HG02763 (cell line): Measurements from ENCODE around the gene TMEM270.
A peak's percentile ranks its signal among the peaks of the same experiment; 100 is the strongest.

ENCODE experiments used
- ATAC-seq: cut with Tn5 transposase; IDR thresholded peaks from one replicate; pipeline ENCODE4 v1.9.1; 2021; ENCODE audit warnings: mild to moderate bottlenecking, moderate library complexity; ENCODE audit not compliant: unreplicated experiment

The TMEM270 gene

DNA sequence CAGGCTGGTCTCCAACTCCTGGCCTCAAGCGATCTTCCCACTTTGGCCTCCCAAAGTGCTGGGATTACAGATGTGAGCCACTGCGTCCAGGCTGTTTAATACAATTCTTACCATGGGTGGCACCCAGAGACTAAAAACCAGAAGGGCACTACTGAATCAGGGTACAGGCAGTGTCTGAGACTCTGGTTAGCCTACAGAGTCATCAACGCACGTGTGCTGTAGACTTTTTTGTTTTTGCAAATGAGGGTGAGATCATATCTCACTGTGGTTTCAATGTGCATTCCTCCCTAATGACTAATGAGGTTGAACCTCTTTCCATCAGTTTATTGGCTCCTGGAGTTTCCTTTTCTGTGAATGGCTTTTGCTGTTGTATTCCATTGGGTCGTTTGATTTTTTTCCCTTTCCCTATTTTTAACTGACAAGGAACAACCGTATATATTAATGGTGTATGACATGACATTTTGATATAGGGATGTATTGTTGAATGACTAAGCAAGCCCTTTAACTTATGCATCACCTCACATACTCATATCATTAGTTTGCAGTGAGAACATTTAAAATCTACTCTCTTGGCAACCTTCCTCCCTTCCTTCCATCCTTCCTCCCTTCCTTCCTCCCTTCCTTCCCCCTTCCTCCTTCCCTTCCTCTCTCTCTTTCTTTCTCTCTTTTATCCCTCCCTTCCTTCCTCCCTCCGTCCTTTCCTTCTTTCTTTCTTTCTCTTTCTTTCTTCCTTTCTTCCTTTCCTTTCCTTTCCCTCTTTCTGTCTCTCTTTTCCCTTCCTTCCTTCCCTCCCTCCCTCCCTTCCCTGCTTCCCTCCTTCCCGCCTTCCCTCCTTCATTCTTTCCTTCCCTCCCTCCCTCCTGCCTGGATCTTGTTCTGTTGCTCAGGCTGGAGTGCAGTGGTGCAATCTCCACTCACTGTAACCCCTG is 9.3 kb upstream of the TMEM270 start:
- peak; percentile 70 for ATAC-seq

DNA sequence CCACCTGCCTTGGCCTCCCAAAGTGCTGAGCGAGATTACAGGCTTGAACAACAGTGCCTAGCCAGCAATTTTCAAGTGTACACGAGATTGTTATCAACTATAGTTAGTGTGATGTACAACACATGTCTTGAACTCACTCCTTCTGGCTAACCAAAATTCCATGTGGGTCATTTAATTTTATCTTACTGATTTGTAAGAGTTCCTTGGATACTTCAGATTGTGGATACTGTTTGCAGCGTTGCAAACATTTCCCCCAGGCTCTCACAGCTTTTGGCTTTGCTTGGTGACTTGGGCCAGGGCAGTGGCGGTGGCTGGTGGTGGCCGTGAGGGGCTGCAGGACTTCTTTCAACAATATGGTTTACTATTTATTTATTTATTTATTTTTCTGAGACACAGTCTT is 8.5 kb upstream of the TMEM270 start:
- ATAC-seq = no peak

DNA sequence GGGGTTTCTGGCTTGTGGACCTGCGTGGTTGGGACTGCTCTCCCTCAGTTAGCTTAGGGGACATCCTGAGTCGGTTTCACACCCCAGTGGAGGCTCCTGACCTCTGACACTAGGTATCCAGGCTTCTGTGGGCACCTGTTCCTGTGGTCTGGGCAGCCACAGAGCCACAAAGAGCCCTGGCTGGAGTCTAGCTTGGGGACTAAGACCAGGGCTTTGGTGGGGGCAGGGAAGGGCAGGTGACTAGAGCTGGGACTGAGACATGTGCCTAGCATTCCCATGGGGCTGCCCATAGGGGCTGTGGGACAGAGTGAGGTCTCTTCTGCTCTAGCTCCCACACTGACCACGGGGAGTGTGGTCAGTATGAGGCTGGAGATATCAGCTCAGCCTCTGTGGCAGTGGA is 4.0 kb upstream of the TMEM270 start:
- no peak for ATAC-seq

DNA sequence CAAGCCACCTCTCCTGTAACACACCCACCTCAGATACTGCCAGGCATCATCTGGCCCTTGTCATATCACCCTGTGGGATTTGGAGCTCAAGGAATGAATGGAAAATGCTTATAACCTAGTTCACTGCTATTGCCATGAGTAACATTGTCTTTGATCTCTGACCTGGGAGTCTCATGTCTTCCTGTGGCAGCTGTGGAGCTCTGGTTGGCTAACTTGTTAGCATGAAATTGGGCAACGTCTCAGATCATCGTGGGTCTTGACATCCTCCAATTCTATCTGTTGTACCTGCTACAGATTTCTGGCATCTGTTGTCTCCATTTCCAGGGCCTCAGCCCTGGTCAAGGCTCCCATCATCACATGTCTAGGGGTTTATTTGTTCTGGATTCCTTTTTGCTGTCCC is 2.2 kb upstream of the TMEM270 start:
- no peak for ATAC-seq

DNA sequence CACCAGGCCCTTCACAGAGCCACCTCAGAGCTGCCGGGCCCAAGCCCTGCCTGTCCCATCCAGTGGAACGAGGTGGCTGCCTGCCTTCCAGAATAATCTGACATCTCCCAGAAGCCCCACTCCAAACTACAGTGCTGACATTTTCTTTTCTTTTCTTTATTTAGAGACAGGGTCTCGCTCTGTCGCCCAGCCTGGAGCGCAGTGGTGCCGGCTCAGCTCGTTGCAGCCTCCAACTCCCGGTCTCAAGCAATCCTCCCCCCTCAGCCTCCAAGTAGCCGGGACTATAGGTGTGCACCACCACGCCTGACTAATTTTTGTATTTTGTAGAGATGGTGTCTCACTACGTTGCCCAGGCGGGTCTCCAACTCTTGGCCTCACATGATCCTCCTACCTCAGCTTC is 346 bp downstream of the TMEM270 start:
- ATAC-seq = no peak

DNA sequence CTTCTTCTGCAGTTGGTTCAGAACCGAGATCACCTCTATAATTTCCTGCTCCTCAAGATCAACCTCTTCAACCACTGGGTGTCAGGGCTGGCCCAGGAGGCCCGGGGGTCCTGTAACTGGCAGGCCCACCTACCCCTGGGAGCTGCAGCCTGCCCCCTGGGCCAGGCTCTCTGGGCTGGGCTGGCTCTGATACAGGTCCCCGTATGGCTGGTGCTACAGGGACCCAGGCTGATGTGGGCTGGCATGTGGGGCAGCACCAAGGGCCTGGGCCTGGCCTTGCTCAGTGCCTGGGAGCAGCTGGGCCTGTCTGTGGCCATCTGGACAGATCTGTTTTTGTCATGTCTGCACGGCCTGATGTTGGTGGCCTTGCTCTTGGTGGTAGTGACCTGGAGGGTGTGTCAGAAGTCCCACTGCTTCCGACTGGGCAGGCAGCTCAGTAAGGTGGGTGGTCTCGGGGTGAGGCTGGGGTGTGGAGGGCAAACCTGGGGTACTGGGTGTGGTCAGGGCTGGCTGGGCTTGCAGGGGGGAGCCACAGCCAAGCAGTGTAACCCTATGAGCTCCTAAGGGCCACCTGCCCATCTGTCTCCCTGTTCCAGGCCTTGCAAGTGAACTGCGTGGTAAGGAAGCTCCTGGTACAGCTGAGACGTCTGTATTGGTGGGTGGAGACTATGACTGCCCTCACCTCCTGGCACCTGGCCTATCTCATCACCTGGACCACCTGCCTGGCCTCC is 4.2 kb downstream of the TMEM270 start:
- ATAC-seq = no peak

DNA sequence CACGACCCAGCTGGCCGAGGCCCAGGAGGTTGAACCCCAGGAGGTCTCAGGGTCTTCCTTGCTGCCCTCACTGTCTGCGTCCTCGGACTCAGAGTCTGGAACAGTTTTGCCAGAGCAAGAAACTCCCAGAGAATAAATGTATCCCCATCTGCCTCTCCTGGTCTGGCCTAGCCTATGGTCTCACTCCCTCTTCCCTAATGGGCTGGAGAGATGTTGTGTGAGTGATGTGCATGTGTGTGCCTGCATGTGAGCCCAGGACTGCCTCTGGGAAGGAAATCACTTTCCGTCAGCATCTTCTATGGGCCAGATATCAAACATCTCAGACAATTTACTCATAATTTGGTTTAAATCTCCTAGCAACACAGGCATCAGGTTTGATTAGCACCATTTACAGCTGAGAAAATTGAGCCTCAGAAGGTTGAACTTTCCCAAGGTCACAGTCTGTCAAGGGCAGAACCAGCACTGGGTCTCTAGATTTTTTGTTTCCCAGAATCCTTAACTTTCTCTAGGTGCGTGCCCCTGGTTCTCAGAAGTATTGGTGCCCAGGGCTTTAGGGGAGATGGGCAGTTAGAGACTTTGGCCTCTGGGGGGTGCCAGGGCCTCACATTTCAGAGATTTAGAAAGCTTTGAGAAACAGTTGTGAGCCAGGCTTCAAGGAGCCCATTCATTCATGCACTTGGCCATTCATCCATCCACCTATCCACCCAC is 4.9 kb downstream of the TMEM270 start:
- no peak for ATAC-seq

DNA sequence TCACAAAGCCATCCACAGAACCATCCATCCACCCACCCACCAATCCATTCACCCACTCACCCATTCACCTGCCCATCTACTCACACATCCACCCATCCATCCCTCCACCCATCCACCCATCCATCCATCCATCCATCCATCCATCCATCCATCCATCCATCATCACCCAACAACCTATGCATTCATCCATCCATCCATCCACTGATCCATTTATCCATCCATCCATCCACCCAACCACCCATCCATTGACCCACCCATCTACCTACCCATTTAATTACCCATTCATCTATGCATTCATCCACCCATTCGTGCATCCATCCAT is 5.4 kb downstream of the TMEM270 start:
- no peak for ATAC-seq

DNA sequence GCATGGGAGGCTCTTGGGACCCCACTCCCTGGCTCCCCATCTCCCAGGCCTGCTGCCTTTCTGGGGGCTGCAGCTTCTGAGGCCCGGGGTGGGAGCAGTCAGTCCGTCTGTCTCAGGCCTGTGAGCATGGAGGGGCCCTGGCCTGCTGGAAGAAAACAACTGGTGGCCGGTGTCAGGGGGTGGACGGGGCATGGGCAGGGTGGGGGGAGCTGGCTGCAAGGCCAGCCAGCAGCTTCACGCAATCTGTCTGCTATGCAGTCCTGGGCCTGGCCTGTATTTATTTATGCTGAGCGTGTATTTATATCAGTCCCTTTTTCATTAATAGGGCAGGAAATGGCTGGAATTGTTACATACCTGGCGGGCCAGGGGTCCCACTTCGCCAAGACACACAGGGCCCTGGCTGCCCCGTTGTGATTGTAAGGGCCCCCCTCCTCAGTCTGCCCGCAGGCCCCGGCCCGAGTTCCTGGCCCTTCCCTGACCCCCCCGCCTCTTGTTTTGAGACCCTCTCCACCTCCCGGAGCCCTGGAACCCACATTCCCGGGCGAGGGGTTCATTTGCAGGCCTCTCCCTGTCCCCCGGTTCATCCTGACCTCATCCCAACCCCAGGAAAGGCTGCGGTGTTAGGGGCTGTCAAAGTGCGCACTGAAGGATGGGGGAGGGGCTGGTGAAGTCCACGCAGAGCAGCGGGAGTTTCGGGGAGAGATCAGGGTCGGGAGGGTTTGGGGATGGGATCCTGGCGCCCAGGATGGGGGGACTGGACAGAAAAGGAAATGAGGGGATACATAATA is 8.2 kb downstream of the TMEM270 start:
- no peak for ATAC-seq

DNA sequence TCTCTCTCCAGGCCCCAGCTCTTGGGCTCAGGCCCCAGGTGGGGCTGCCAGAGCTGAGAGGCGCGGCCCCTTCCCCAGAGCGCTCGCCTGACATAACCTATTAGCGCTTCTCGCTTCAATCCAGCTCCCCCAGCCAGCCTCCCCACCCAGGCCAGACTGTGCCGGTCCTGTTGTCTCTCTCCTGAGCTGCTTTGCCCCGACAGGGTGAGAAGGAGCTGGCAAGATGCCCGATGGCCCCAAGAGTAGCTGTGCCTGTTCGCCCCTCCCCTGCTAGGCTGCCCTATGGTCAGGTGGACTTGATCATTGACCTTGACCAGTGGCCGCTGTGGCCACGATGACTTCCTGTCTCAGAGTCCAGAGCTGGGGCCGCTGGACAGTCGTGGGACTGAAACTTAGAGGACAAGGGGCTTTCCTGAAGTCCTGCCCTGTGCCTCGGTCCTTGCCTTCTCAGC is 9.1 kb downstream of the TMEM270 start:
- ATAC-seq = no peak

DNA sequence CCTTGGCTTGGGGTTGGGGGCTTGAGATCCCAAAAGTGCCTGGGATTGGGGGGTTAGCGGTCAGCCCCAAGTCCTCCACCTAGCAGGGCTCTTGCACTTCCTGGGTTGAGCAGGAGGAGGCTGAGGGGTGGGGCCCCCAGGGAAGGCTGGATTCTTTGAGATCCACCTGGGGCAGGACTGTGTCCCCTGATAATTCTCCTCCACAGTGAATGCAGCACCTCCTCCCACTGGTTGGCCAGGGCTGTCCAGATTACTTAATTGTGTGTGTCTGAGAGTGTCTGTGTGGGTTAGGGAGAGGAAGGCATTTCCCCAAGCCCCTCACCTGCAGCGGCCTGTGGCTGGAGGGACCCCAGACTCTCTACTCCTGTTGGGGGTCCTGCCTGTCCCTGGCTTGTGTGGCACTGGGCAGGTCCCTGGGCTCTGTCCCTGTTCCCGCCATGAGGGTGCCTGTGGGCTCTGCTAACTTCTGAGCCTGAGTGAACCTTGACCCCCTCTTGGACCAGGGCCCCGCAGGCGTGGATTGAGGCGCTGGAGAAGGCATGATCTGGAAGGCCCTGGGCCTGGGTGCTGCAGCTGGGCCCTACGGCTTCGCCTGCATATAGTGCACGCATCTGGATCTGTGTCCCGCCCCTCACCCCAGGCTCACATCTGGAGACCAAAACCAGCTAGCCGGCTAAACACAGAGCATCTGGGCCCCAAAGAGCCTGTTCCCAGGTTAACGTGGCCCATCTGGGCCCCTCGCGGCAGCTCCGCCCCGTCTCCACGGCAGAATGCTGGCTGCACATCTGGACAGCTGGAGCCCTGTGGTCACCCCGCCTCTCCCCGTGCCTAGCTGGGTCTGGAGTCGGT is 10.4 kb downstream of the TMEM270 start:
- no peak for ATAC-seq

DNA sequence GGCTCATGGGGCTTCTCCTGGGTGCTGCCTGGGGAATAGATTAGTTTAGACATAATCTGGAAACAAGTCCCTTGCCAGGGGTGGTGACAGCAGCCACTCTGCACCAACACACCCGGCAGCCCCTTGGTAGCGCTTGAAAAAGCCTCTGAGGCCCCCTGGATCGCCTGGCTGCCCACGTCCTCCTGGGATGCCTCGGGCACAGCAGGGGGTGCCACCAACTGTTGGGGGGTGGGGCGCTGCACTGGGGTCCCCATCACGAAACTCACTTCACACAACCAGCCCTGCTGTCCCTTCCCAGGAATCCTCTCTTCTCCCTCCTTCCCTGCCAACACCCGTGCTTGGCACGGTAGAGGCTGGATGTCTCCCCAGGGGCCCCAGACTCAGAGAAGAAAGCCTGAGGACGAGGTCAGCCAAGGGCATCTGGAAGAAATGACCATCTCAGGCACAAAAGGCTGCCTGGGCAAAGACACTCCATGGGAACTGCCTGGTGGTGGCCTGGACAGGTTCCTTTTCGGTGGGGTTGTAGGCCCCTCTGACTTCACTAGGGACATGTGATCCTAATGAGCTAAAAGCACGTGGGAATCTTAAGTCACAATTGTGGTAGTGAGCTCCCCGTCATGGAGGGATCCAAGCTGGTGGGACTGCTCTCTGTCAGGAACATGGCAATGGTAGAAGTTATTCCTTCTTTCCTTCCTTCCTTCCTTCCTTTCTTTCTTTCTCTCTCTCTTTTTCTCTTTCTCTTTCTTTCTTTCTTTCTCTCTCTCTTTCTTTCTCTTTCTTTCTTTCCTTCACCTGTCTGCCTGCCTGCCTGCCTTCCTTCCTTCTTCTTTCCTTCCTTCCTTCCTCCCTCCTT is 11.3 kb downstream of the TMEM270 start:
- ATAC-seq = no peak

DNA sequence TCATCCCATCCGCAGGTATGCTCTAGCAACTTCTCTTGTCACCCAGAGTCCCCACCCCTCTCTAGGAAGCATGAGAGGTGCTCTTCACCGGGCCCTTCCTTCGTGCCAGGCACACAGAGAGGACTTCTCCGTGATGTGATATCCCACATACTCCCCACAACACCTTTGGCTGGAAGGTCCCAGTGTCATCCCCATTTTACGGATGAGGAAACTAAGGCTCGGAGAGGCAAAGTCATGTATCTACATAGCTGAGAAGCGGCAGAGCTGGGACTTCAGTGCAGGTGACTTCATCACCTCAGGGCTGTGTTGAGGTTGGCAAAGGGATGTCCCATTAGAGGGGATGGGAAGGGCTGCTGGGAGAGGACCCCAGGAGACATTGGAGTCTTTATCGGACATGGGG is 15.4 kb downstream of the TMEM270 start:
- ATAC-seq = no peak

DNA sequence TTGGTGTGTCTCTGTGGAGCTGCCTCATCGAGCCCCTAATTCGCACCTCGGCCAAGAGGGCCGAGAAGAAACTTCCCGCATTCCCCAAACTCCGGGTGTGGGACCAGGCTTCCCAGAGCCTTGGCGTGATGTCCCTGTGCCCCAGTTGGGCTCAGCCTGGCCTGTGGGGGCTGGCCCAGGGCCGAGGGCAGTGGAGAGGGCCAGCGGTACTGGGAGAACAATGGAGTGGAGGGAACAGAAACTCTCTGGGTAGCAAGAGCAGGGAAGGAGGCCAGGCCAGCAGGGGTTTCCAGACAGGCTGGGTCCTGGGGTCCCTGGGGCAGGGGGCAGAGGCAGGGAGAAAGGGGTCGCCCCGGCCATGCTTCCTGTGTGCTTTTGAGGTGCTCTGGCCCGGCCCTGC is 16.0 kb downstream of the TMEM270 start:
- no peak for ATAC-seq

DNA sequence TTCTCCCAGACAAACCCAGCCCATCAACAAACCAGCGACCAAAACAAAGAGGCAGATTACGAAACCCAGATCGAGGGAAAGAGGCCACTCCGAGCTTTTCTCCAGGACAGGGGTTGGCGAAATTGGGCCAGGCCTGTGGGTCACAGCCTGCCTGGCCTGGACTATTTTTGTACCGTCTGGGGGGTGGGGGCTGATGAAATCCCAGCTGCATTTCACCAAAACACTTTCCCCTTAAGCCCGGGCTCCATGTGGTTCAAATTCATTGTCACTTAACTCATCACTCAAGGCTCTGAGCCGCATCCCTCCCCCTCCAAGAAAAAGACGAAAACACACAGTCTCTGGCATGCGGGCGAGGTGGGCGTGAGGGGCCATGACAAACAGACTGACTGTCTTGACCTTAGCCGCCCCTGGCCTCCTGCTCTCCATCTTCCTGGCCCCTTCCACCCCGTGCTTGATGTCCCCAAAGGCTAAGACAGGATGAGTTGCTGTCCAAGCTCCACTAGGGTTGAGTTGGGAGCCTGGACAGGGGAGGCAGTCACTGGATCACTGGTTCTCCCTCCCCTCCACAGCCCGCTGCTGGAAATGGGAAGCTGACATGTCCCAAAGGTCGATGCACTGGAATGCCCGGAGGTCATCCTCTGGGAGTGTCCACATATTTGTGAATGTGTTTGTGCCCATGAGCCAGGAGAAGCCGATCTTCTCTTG is 19.2 kb downstream of the TMEM270 start:
- ATAC-seq = no peak

DNA sequence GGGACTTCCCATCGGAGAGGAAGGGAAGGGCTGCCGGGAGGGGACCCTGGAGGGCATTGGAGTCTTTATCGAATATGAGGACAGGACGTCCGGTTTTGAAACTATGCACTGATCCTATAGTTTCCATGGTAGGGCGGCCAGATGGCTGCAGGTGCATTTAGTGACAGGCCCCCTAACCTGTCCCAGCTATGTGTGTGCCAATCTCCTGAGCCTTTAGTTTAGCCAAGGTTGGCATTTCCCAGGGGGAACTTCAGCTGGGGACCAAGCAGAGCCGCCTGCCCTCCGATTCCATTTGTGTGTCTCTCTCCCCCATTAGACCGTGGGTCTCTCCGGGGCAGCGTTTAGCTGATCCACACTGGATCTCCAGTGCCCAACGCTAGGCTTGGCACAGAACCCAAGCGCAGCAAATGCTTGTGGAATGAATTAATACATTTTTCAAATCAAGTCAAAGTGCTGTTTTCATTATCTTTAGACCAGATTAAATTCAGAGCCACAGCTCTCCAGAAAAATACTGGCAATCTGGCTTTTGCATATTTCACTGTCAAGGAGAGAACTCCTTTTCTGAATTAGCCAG is 19.9 kb downstream of the TMEM270 start:
- no peak for ATAC-seq

DNA sequence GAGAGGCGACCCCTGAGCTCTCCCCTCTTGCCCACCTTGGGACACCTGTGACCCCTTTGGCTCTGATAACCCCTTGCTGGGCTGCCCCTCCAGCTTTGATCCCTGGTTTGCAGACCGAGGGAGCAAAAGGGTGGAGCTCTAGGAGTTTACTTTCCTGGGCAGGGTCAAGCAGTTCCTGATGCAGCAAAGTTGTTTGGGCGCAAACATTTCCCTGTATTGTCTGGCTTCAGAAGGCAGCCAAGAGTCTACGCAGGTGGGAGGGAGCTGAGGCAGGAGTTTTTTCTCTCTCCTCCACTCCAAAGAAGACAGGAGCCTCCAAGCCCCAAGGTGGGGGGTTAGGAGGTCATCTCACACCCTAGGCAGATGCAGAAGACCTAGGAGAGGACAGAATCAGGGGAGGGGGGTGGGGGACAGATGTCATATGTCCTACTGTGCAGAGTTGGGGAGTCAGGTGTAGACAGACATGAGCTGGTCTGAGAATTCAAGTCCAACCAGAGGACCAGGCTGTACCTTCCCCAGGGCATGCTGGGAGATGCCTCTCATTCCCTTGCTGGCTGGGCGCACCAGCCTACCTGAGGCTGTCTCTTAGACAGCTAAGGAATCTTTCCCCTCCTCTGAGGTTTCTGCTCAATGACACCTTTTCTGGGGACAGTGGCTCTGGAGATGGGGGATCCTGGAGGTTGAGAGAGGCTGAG is 20.5 kb downstream of the TMEM270 start:
- no peak for ATAC-seq

DNA sequence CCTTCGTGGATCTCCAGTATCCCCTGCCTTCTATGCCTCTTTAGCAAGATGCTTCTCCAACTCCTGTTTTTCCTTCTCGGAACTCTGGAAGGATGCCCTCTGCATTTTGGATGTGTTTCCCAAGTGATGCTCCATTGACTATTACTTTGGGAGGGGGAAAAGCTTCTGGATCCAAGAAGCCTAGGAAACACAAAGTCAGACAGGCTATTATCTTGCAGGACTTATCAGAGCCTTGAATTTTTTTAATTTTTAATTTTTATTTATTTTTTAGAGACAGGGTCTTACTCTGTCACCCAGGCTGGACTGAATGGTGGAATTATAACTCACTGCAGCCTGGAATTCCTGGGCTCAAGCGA is 21.1 kb downstream of the TMEM270 start:
- ATAC-seq = no peak
